ENCODE results near the gene COG3. TPM values are rescaled to one million over a fixed set of nuclear protein-coding genes. Genes with fewer than 3 reads are reported as not detected.

Gene COG3
- total and polyA plus RNA-seq, 4 donors = 7.4 to 39.3 (median 26.6) TPM

DNA sequence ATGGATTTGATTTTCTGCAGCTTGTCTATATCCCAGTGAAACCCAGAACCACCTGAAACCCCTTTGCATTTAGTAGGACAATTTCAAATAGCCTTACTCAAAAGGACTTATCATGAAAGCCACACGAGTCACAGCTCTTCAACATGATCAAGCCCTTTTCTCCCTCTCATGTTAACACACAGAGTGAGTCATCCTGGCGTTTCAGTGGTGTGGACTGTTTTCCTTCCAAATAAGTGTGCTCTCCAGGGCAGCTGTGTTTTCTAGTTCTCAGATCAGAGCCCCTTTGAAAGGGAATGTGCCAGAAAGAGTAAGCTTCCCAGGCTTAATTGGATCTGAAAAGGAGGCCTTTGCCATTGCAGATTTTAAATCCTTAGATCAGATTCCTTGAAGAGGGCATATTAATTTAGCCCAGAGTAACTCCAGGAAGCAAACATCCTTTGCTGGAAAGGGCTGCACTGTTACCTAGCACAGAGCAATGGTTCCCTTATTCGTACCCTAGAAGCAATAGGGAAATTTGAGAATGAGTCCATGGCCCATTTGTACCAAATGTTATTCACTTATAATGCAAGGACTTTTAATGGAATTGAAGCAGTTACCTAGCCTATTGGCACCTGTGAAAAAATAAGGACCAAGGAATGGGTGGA, 99.5 kb downstream of the COG3 start:
- H3K36me3 ChIP-seq (ENCODE audit: control insufficient read depth in 1 of 2, insufficient read depth in 2 of 2, low read length in 1 of 2) = no peaks in the 10 kb centered on the region
- no peaks in the 10 kb centered on the region for H3K27me3 ChIP-seq (ENCODE audit: control insufficient read depth in 1 of 2, insufficient read depth in 2 of 2, low read length in 1 of 2)
- DNase-seq (no peak), ATAC-seq (ENCODE audit: low FRiP score) (no peak)
- no peaks in the 10 kb centered on the region for H3K4me1 ChIP-seq (ENCODE audit: control insufficient read depth in 1 of 2, insufficient read depth in 2 of 2, low read length in 2 of 2)
- H3K27ac ChIP-seq (ENCODE audit: low read depth in 1 of 2, low read length in 2 of 2) = no peak overlapping the region
- WGBS, 2 donors = 28 to 30% methylated on average over 3 of the region's 3 CpGs
- H3K4me3 ChIP-seq (ENCODE audit: low read length in 2 of 2) = no peak overlapping the region
- H3K9me3 ChIP-seq (ENCODE audit: control insufficient read depth, low read length) = no peaks in the 10 kb centered on the region
- intact Hi-C loops (cut with DNase I) = no loop called here

DNA sequence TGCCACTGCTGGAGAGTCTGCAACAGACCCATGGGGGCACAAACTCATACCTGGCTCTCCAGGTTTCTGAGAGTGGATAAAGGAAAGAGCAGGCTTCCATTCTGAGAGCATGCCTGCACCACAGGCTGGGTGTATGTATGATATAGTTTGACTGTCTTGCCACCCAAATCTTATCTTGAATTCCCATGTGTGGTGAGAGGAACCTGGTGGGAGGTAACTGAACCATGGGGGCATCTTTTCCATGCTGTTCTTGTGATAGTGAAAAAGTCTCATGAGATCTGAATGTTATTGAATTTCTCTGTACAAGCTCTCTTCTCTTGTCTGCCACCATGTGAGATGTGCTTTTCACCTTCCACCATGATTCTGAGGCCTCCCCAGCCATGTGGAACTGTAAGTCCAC, 100.6 kb downstream of the COG3 start:
- H3K36me3 ChIP-seq (ENCODE audit: control insufficient read depth in 1 of 2, insufficient read depth in 2 of 2, low read length in 1 of 2) = no peaks in the 10 kb centered on the region
- H3K4me3 ChIP-seq (ENCODE audit: low read length in 2 of 2) = no peak overlapping the region
- H3K9me3 ChIP-seq (ENCODE audit: control insufficient read depth, low read length) = no peaks in the 10 kb centered on the region
- ATAC-seq (ENCODE audit: low FRiP score) (no peak), DNase-seq (no peak)
- H3K27me3 ChIP-seq (ENCODE audit: control insufficient read depth in 1 of 2, insufficient read depth in 2 of 2, low read length in 1 of 2) = no peaks in the 10 kb centered on the region
- H3K4me1 ChIP-seq (ENCODE audit: control insufficient read depth in 1 of 2, insufficient read depth in 2 of 2, low read length in 2 of 2) = no peaks in the 10 kb centered on the region
- intact Hi-C loops (cut with DNase I) = no loop called here
- no peak overlapping the region for H3K27ac ChIP-seq (ENCODE audit: low read depth in 1 of 2, low read length in 2 of 2)

DNA sequence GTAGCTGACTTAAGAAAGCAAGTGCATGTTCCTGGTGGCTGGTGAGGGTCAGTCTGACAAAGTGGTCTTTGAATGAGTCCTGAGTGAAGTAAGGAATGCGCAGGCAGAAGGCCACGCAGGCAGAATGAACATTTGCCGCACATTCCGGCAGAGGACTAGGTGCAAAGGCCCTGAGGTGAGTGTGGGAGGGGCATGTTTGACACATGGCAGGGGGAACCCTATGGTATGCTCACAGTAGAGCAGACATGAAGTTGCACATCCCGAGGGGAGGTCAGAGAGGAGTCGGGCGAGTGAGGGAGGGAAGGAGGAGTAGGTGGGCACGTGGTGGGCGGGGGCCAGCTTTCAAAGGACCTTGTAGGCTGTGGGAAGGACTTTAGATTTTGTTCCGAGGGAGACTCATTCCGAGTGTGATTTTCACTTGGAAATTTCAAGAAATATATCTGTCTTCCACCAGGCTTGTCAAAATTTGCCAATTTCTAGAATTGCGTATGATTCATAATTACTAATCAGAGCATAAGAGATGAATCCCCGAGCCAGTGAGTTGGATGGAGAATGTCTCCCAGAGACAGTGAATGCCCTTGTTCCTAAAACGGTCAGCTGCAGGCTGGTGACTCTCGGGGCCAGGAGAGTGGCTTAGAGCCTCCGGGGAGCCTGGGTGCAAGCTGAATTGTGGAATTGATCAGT, 110.5 kb downstream of the COG3 start:
- H3K4me1 ChIP-seq (ENCODE audit: control insufficient read depth in 1 of 2, insufficient read depth in 2 of 2, low read length in 2 of 2) = no peaks in the 10 kb centered on the region
- intact Hi-C loops (cut with DNase I) = no loop called here
- DNase-seq (no peak), ATAC-seq (ENCODE audit: low FRiP score) (no peak)
- peaks cover 0 to 3% of the 10 kb centered on the region in 2 donors for H3K27me3 ChIP-seq (ENCODE audit: control insufficient read depth in 1 of 2, insufficient read depth in 2 of 2, low read length in 1 of 2)
- no peaks in the 10 kb centered on the region for H3K9me3 ChIP-seq (ENCODE audit: control insufficient read depth, low read length)
- no peak overlapping the region for H3K4me3 ChIP-seq (ENCODE audit: low read length in 2 of 2)
- H3K36me3 ChIP-seq (ENCODE audit: control insufficient read depth in 1 of 2, insufficient read depth in 2 of 2, low read length in 1 of 2) = no peaks in the 10 kb centered on the region
- no peak overlapping the region for H3K27ac ChIP-seq (ENCODE audit: low read depth in 1 of 2, low read length in 2 of 2)
- WGBS, 2 donors = 85% methylated on average over 16 of the region's 16 CpGs

DNA sequence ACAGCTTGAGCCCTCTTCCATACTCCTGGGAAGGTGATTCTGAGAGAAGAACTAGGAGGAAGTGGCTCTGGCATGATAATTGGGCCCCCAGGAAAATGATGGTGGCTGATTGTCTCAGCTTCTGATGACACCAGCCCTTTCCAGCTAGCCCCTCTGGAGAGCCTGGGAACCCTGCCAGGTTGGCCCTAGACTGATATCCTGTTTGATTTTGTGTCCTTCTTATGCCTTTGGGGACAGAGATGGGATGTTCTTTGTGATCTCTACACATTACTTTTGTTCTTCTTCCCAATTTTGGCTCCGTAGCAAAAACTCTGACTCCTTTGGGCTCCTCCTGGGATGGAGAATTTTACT, 111.1 kb downstream of the COG3 start:
- H3K4me1 ChIP-seq (ENCODE audit: control insufficient read depth in 1 of 2, insufficient read depth in 2 of 2, low read length in 2 of 2) = no peaks in the 10 kb centered on the region
- WGBS, 2 donors = 85 to 89% methylated on average over 1 of the region's 1 CpG
- H3K27ac ChIP-seq (ENCODE audit: low read depth in 1 of 2, low read length in 2 of 2) = no peak overlapping the region
- no peak overlapping the region for H3K4me3 ChIP-seq (ENCODE audit: low read length in 2 of 2)
- ATAC-seq (ENCODE audit: low FRiP score) = no peak
- H3K36me3 ChIP-seq (ENCODE audit: control insufficient read depth in 1 of 2, insufficient read depth in 2 of 2, low read length in 1 of 2) = no peaks in the 10 kb centered on the region
- H3K27me3 ChIP-seq (ENCODE audit: control insufficient read depth in 1 of 2, insufficient read depth in 2 of 2, low read length in 1 of 2) = peaks cover 0 to 3% of the 10 kb centered on the region in 2 donors
- DNase-seq = no peak
- no peaks in the 10 kb centered on the region for H3K9me3 ChIP-seq (ENCODE audit: control insufficient read depth, low read length)
- intact Hi-C loops (cut with DNase I) = no loop called here

DNA sequence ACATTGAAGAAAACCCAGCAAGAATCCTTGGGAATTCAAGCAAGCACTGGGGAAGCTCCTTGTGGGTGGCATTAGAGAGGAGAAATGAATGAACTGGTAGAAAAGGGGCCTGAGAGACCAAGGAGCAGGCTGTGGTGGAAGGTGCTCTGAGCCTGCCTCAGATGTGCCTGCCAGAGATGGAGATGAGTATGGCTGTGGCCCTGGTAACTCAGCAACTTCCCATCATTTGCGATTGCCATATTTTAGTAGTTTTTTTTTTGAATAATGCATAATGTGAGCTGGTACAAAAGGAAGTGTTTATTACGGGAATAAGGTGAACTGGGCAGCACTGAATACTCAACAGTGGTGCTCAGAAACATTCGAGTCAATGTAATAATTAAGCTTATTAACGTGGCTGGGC, 111.7 kb downstream of the COG3 start:
- Histone ChIP-seq H3K27me3 (ENCODE audit: control insufficient read depth in 1 of 2, insufficient read depth in 2 of 2, low read length in 1 of 2) (peaks cover 0 to 2% of the 10 kb centered on the region in 2 donors), H3K9me3 (ENCODE audit: control insufficient read depth, low read length) (no peaks in the 10 kb centered on the region), H3K27ac (ENCODE audit: low read depth in 1 of 2, low read length in 2 of 2) (no peak overlapping the region), H3K4me1 (ENCODE audit: control insufficient read depth in 1 of 2, insufficient read depth in 2 of 2, low read length in 2 of 2) (no peaks in the 10 kb centered on the region), H3K4me3 (ENCODE audit: low read length in 2 of 2) (no peak overlapping the region), H3K36me3 (ENCODE audit: control insufficient read depth in 1 of 2, insufficient read depth in 2 of 2, low read length in 1 of 2) (no peaks in the 10 kb centered on the region)
- ATAC-seq (ENCODE audit: low FRiP score) (no peak), DNase-seq (no peak)
- intact Hi-C loops (cut with DNase I) = no loop called here
- 79 to 81% methylated on average over 4 of the region's 4 CpGs for WGBS, 2 donors

DNA sequence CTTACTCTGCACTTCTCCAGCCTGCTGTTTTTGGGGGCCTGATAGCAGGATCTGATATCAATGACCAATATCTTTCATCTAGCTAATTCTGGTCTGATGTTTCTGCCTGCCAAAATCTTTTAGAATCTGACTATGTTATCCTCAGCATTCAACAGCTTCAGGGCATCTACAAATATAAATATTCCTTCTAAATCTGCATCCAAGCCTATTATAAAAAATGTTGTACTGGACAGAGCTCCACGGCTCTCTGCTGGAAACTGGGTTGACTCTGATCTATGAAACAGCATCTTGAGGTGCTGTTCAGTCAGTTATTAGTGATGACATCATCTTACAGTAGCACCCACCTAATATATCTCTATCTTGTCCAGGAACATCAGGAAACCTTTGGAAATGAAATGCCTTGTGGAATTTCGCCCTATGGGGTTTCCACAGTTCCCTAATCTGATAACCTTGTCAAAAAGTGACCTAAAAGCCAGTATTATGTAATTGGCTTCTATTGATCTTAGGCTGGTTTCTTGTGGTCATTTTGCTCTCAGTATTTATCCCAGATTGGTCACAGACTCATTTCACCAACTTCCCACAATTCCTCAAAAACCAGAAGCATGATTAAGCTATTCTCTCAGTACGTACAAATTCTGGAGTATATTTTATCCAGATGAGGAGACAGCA, 117.8 kb downstream of the COG3 start:
- Histone ChIP-seq H3K4me1 (ENCODE audit: control insufficient read depth in 1 of 2, insufficient read depth in 2 of 2, low read length in 2 of 2) (no peaks in the 10 kb centered on the region), H3K36me3 (ENCODE audit: control insufficient read depth in 1 of 2, insufficient read depth in 2 of 2, low read length in 1 of 2) (no peaks in the 10 kb centered on the region), H3K4me3 (ENCODE audit: low read length in 2 of 2) (no peak overlapping the region), H3K9me3 (ENCODE audit: control insufficient read depth, low read length) (peaks cover 1% of the 10 kb centered on the region), H3K27me3 (ENCODE audit: control insufficient read depth in 1 of 2, insufficient read depth in 2 of 2, low read length in 1 of 2) (no peaks in the 10 kb centered on the region), H3K27ac (ENCODE audit: low read depth in 1 of 2, low read length in 2 of 2) (no peak overlapping the region)
- DNase-seq = no peak
- ATAC-seq (ENCODE audit: low FRiP score) = no peak
- intact Hi-C loops (cut with DNase I) = no loop called here
- WGBS, 2 donors = 39 to 46% methylated on average over 3 of the region's 3 CpGs

DNA sequence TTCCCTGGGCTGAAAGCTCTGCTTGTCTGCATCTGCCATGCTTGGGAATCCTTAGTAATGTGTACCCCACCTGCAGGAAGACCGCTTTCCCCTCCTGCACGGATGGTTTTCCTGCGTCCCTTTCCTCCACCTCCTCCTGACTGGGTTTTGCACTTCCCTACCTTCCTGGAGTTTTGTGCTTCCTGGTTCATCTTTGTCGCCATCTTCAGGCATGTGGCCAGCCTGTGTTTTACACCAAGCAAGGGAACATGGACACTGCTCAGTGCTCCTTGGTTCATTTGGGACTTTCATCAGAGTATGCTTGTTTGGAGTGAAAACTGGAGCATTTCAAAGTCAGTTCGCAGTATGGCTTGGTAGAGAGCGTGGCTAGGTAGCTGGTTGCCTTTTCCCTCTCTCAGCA, 120.1 kb downstream of the COG3 start:
- Histone ChIP-seq H3K27ac (ENCODE audit: low read depth in 1 of 2, low read length in 2 of 2) (no peak overlapping the region), H3K9me3 (ENCODE audit: control insufficient read depth, low read length) (peaks cover 1% of the 10 kb centered on the region), H3K4me3 (ENCODE audit: low read length in 2 of 2) (no peak overlapping the region), H3K36me3 (ENCODE audit: control insufficient read depth in 1 of 2, insufficient read depth in 2 of 2, low read length in 1 of 2) (no peaks in the 10 kb centered on the region), H3K27me3 (ENCODE audit: control insufficient read depth in 1 of 2, insufficient read depth in 2 of 2, low read length in 1 of 2) (no peaks in the 10 kb centered on the region), H3K4me1 (ENCODE audit: control insufficient read depth in 1 of 2, insufficient read depth in 2 of 2, low read length in 2 of 2) (no peaks in the 10 kb centered on the region)
- intact Hi-C loops (cut with DNase I) = no loop called here
- 81 to 84% methylated on average over 6 of the region's 6 CpGs for WGBS, 2 donors
- ATAC-seq (ENCODE audit: low FRiP score) (no peak), DNase-seq (no peak)

All from aorta (tissue), 5 donors.